ENCODE results near the gene FKBP4. TPM values are rescaled to one million over a fixed set of nuclear protein-coding genes. Genes with fewer than 3 reads are reported as not detected.
A peak's percentile ranks its signal among the peaks of the same experiment; 100 is the strongest.
"Not testable (repeated sequence)": the region's sequence is repeated elsewhere in the genome, so short reads cannot be mapped to it uniquely, and the experiment has no call there.

The FKBP4 gene, protein sequence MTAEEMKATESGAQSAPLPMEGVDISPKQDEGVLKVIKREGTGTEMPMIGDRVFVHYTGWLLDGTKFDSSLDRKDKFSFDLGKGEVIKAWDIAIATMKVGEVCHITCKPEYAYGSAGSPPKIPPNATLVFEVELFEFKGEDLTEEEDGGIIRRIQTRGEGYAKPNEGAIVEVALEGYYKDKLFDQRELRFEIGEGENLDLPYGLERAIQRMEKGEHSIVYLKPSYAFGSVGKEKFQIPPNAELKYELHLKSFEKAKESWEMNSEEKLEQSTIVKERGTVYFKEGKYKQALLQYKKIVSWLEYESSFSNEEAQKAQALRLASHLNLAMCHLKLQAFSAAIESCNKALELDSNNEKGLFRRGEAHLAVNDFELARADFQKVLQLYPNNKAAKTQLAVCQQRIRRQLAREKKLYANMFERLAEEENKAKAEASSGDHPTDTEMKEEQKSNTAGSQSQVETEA
- 100 to 1,000 TPM; 139 to 152 (median 150) TPM for polyA plus RNA-seq (ENCODE audit: insufficient read length in 3 of 3)

DNA sequence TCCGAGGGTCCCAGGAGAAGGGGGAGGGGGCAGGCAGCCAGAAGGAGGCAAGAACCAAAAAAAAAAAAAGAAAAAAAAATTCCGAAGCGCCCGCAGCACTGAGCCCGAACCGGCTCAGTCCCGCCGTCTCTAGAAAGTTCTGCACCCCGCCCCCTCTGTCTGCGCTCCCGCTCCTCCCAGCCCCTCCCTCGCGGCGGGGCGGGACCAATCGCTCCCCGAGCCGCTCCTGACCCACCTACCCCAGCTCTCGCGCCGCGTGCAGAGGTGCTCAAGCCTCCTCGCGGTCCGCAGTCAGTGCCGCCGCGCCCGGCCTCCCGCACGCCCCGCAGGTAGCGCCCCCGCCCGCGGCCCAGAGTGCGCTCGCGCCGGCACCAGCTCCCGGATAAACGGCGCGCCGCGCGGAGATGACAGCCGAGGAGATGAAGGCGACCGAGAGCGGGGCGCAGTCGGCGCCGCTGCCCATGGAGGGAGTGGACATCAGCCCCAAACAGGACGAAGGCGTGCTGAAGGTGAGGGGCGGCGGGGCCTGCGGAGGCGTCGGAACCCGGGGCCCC, at the start of gene FKBP4:
Gene FKBP4 (plus strand): TSS at position 235 of the 554 bp plus-strand sequence. CDS start 170 bp downstream, at position 405.
- peak in 2 of 3 donors; percentile 70 to 72 for DNase-seq (ENCODE audit: low read depth in 3 of 3, low spot score in 2 of 3)

DNA sequence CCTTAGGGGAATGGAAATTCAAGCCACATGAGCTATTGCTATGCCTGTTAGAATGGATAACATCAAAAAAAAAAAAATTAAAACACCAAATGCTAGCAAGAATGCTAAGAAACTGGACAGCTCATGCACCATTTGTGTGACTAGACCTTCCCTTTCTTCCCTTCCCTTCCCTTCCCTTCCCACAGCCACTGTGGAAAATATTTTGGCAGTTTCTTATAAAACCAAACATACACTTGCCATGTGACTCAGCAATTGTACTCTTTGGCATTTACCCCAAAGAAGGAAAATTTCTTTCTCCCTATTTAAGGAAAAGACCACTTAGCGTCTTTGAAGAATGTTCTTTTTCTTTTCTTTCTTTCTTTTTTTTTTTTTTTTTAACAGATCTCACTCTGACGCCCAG, 49.1 kb upstream of the FKBP4 start:
- DNase-seq (ENCODE audit: low read depth in 3 of 3, low spot score in 2 of 3) = no peak

DNA sequence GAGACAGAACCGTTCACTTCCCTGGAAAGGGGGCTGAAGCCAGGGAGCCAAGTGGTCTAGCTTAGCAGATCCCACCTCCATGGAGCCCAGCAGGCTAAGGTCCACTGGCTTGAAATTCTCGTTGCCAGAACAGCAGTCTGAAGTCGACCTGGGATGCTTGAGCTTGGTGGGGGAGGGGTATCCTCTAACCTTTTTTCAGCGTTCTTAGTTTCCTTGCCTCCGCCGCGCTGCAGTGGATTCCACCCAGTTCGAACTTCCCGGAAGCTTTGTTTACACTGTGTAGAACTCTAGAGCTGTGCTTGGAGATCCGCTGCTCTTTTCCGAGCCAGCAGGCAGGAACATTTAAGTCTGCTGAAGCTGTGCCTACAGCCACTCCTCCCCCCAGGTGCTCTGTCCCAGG, 45.2 kb upstream of the FKBP4 start:
- DNase-seq (ENCODE audit: low read depth in 3 of 3, low spot score in 2 of 3) = no peak

DNA sequence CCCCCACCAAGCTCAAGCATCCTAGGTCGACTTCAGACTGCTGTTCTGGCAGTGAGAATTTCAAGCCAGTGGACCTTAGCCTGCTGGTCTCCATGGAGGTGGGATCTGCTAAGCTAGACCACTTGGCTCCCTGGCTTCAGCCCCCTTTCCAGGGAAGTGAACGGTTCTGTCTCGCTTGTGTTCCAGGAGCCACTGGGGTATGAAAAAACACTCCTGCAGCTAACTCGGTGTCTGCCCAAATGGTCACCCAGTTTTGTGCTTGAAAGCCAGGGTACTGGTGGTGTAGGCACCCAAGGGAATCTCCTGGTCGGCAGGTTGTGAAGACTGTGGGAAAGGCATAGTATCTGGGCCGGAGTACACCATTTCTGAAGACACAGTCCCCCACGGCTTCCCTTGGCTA, 44.6 kb upstream of the FKBP4 start:
- no peak for DNase-seq (ENCODE audit: low read depth in 3 of 3, low spot score in 2 of 3)

DNA sequence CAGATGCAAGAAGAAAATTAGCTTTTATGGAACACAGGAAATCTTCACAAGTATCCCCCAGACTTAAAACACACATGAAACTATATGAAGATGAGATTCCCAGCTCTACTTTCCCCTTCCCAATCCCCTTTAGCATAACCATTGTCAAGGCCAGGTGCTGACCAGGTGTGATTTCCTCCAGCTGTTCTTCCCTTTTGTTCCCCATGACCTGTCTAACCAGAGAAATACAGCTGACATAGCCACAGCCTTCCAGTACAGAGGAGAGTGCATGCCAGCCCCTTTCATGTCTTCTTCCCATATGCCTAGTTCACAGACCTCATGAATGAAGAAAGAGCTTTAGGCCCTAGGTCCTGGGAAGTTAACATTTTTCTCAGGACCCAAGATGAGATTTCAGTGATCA, 43.5 kb upstream of the FKBP4 start:
- DNase-seq (ENCODE audit: low read depth in 3 of 3, low spot score in 2 of 3) = no peak

DNA sequence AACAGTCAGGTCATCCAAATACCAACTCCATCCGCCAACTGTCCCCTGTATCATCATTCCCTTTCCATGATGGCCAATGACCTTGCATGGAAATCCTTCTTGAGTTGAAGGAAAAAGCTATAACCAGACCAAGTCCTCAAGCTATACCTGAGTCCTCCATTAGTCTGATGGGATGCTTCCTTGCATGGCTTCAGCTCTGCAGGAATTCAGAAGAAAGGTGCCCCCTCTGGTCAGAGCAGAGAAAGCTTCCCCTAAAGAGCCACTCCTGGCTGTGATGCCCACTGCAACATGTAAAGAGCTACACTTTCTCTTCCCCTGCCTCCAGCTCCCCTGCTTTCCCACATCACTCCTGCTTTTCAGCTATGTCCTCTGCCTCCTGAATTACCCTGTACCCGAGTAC, 43.1 kb upstream of the FKBP4 start:
- no peak for DNase-seq (ENCODE audit: low read depth in 3 of 3, low spot score in 2 of 3)

DNA sequence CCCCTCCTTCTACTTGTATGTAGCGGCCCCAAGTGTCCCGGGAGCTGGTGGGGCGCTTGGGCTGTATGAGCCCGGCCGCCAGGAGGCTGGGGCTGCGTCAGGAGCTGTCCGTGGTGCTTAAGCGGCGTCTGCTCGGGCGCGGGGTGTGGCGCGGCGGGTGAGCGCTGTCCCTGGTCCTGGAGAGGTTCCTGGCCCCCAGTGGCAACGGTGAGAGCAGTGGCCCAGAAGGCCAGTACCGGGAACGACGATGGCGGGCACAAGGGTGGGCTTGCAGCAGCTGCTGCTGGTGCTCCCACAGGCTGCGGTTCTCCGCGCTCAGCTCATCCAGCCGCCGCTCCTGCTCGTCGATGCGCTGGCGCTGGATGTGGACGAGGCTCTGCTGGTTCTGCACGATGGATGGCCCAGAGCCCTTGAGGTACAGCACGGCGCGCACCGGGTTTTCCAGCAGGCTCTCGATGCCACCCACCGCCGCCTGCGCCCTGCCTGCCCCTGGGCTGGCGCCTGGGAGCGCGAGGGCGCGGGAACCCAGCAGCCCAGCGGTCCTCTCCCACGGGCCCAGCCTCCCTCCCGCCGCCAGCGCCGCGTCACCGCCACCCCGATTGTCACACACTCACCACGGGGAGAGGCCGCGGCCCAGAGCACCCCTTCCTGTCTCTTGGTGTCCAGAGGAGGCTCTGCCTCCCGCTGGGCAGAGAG, 41.9 kb upstream of the FKBP4 start:
- DNase-seq (ENCODE audit: low read depth in 3 of 3, low spot score in 2 of 3) = peak; percentile 69 to 78 (median 70)

DNA sequence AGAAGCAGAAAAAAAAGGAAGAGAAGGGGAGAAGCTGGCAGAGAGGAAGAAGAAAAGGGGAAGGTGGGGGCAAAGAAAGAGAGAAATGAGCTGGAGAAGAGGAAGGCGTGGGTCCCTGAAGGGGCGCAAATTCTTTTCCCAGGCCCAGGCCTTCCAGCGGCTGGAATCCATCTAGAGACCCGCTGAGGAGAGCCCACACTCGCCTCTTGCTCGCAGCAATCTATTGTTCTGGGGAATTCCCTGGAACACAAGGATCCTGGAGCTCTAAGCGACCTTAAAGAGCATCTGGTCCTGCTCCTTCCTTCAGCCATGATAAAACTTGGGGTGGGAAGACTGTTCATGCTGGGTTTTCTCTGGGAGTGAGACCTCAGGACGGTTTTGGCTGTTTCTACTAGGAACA, 41.2 kb upstream of the FKBP4 start:
- DNase-seq (ENCODE audit: low read depth in 3 of 3, low spot score in 2 of 3) = no peak

DNA sequence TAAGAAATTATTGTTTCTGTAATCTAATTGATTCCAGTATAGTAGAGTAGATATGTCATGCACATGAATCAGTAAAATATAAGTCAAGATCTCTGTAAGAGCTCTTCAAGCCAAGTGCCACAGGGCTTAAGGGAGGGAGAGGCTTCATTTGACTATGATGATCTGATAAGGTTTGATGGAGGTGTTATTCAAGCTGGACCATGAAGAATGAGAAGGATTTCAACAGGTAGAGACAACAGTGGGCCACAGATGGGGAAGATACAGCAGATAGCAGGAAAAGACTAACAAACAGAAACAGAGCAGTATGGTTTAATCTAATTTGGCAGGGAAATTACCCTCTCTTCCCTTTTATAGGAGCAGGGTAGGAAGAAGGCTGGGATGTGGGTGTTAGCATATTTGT, 40.6 kb upstream of the FKBP4 start:
- DNase-seq (ENCODE audit: low read depth in 3 of 3, low spot score in 2 of 3) = no peak

DNA sequence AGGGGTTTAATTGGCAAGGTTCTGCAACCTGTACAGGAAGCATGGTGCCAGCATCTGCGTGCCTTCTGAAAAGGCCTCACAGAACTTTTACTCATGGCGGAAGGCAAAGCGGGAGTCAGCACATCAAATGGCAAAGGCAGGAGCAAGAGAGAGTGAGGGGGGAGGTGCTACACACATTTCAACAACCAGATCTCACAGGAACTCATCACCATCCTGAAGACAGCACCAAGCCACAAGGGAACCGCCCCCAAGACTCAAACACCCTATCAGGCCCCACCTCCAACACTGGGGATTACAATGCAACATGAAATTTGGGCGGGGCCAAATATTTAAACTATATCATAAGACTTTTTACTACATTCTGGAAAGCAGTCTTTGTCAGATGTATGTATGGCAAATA, 38.0 kb upstream of the FKBP4 start:
- no peak for DNase-seq (ENCODE audit: low read depth in 3 of 3, low spot score in 2 of 3)

DNA sequence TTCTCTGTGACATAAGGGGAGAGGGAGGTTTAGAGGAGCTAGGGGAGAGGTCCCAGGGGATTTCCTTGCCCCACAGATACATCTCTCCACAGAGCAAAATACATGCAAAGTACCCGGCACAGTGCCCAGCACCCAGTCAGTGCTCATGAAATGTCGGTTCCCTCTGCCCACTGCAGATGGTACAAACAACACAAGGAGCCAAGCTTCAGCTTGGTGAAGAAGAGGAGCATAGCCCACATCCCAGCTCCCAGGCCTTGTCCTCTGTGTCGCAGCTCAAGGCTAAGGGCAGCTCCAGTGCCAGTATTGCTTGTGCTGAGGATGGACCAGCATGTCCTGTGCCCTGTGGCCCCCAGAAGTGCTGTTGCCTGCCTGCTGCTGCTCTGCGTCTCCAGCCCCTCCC, 35.0 kb upstream of the FKBP4 start:
- no peak for DNase-seq (ENCODE audit: low read depth in 3 of 3, low spot score in 2 of 3)

DNA sequence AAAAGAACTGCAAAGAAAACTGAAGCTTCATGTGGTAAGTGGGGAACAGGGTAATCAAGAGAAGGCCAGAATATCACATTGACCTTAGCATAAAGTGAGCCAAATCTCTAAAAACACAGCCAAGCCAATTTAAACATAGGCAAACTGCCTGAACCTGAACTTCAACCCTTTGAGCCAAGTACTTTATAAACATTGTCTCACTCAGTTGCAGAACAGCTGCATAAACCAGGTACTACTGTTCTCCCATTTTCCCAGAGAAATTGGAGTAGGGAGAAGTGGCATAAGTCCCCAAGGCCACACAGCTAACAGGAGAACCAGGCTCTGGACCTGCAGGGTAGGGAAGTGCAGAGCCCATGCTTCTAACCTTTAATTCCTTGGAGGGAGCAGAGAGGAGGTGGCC, 30.4 kb upstream of the FKBP4 start:
- no peak for DNase-seq (ENCODE audit: low read depth in 3 of 3, low spot score in 2 of 3)

DNA sequence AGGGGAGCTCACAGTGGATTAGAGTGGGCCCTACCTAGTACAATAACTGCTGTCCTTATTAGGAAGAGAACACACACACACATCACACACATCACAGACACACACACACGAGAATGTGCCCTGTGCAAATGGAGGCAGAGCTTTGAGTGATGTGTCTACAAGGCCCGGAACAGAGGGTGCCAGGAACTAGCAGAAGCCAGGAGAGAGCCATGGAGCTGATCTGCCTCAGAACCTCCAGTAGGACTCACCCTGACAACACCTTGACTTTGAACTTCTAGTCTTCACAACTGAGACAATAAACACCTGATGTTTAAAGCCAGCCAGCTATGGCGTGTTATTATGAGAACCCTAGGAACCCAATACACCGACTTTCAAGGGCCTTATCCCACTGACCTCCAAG, 29.7 kb upstream of the FKBP4 start:
- no peak for DNase-seq (ENCODE audit: low read depth in 3 of 3, low spot score in 2 of 3)

DNA sequence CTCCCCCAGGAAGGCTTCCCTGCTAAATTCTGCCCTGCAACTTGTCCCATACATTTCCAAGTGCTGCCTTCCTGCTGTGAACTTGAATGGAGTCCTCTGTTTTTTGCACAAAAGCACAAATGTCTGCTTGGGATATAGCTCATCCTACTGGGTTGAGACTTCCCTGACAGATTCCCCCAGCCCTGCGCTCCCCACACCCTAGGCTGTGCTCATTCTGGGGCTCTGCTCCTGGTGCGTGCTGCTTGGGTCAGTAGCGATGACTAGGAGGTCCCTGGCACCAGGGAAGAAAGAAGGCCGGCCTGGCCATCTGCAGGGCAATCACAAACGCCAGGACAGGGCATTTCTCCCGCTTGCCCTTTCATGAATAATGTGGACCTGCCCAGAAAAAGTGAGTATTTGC, 29.2 kb upstream of the FKBP4 start:
- DNase-seq (ENCODE audit: low read depth in 3 of 3, low spot score in 2 of 3) = no peak

DNA sequence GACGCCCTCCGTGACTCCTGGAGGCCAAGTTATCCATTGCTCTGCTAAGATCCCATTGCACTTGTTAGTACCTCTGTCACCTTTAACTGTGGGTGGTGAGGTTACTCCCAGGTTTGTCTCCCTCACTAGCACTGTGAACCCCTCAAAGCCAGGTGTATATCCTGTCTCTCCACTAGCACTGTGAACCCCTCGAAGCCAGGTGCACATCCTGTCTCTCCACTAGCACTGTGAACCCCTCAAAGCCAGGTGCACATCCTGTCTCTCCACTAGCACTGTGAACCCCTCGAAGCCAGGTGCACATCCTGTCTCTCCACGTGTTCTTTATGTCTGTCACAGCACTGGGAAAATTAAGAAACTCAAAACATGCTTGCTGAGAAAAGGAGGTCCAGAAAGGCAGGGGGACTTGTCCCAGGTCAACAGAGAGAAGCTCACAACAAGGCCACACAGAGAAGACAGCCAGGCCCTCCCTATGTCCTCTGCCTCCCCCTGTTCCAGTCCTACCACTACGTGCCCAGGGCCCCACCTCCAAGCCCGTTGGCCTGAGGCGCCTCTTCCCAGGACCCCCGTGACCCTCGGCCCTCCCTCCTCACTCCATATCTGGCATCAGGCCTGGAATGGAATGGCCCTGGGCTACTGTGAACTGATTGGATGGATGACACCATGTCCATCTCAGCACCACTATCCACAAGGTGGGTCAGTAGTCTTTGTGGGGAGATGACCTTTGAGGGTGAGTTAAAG, 26.4 kb upstream of the FKBP4 start:
- no peak for DNase-seq (ENCODE audit: low read depth in 3 of 3, low spot score in 2 of 3)

DNA sequence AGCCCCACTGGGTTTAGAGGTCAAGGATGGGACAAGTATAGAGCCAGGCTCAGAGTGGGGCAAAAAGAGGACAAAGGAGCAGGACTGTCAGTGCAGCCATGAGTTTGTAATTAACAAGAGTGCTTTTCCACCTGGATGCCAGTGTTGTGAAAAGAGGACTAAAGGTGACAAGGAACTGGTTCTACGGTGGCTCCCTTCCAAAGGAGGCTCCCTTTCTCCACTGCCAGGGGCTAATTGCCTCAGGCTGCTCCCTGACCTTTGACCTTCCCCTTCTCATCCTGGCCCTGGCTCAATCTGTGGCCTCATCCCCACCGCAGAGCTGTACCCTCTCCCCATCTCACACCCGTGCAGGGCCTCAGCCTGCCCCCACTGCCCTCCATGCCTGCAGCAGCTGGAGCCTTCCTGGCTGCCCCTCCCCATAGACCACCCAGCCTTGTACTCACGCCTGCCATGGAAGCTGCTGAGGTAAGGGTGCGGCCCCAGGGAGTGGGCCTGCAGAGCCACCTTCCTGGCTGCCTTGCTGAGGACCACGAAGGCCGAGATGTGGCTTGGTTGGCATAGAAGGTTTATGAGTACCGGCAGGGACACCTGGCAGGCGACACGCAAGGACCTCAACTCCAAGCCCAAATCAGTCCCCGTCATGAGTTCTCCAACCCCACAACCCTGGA, 24.8 kb upstream of the FKBP4 start:
- no peak for DNase-seq (ENCODE audit: low read depth in 3 of 3, low spot score in 2 of 3)

DNA sequence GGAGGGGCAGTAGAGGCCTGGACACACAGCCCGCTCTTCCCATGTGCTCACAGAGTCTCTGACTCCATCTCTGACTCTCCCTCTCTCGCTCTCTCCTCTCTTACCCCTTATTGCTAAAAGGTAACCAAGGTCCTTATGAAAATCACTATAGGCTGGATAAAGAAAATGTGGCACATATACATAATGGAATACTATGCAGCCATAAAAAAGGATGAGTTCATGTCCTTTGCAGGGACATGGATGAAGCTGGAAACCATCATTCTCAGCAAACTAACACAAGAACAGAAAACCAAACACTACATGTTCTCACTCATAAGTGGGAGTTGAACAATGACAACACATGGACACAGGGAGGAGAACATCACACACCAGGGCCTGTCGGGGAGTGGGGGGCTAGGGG, 24.2 kb upstream of the FKBP4 start:
- not testable (repeated sequence) for DNase-seq (ENCODE audit: low read depth in 3 of 3, low spot score in 2 of 3)

DNA sequence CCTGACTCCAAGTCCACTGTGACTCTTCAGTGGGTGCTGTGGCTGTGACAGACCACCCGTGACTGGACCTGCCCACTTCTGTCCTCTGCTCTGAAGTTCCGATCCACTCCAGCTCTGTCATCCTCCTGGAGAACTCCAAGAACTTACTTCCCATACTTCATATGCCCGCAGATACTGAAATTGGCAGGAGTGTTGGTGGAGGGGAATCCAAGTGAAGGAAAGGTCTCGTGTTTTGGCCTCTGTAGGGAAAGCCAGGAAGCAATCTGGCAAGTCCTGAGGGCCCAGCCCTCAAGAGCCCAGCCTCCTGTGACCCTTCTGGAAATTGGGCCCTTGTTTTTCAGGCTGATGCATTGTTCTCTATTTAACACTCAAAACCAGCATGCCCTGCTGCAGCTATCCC, 22.4 kb upstream of the FKBP4 start:
- DNase-seq (ENCODE audit: low read depth in 3 of 3, low spot score in 2 of 3) = no peak

DNA sequence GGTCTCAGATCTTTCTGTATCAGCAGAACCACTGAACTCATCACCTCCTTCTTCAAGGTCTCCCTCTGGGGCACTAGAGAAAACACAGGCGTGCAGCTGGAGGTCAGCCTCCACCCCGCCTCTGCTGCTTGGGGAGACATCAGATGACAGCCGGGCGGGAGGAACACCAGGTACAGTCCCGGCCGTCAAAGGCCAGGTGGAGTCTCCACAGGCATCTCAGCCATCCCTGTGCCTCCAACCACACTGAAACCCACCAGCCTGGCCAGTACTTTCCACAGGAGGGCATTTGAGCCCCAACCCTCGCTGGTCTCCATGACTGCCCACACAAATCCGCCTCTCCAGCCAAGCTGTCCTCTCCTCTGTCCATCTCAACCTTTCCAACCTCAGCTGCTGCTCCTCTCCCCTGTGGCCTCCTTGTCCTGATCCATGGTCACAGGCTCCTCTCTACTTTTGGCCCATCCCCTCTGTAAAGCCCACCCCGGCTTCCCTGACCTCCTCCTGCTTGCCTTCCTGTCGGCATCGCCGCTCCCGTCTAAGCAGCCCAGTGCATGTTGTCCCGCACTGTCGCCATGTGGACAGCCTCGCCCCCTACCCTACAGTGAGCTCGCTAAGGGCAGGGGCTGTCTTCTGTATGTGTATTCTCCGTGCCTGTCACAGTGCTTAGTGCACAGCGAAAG, 21.4 kb upstream of the FKBP4 start:
- no peak for DNase-seq (ENCODE audit: low read depth in 3 of 3, low spot score in 2 of 3)

DNA sequence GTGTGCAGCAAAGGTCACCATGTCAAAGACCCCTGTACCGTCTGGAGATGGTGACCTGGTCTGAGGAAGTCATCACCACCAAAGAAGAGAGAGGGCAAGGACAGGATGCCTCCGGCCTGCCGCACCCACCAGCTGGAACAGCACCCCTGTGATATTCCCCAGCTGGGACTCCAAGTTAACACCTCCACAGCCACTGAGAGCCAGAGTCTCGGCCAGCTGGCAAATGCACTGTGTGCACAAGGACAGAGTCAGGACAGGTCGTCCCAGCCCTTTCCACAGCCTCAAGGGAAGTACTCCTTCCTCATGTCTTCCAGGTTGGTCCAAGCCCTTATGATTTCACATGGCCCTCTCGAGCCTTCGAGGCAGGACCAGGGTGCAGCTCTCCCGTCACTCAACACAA, 19.3 kb upstream of the FKBP4 start:
- DNase-seq (ENCODE audit: low read depth in 3 of 3, low spot score in 2 of 3) = no peak

Data from right renal cortex interstitium (tissue), 3 donors.